ENCODE data around the gene PWWP2B. TPM values are rescaled to one million over a fixed set of nuclear protein-coding genes. Genes with fewer than 3 reads are reported as not detected.
A peak's percentile ranks its signal among the peaks of the same experiment; 100 is the strongest.

Gene PWWP2B
- total and polyA plus RNA-seq, 2 donors (not counting 3 experiments of a cell fraction or from before 2014, with no cell fraction given), result 4.6 to 11.8 TPM

DNA sequence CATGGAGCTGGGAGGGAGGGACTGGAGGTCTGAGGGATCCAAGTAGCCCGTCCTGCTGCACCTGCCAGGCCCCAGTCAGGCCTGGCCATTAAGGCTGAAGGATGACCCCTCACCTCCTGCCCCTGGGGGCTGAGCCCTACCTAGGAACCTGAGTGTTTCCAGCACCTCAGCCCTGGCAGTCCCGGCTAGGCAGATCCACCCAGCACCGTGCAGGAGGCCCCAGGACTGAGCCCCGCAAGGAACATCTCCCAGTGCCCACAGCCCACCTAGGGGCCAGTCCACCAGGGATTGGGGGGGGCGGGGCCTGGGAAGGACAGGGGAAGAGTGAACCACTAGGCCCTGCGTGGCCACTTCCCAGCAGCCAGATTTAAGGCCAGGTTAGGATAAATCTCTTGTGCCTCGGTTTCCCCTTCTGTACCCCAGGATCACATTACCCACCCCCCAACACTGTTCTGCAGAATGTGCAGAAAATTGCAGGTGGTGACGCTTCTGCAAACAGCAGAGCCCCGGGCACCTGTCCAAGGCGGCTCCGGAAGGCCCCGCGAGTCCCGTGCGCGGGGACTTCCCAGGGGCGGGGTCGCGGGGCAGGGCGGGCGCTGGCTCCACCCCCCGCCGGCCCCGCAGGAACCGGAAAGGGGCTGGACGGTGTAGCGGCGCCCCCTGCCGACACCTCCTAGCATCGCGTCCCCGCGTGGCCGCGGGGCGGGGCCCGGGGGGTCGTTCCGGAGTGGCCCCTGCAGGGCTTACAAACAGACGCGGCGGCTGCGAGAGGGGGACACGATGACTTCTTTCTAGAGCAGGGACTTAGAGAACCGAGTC lies 55.9 kb downstream of the PWWP2B start:
- Histone ChIP-seq H3K4me3 (replicated peaks in 1 of 3; ENCODE audit: insufficient read depth in 1 of 3, low read depth in 1 of 3, low read length in 3 of 3) (no peak overlapping the region), H2AFZ (ENCODE audit: low read depth, low read length) (peak overlapping the region; percentile 62), H4K20me1 (replicated peaks; ENCODE audit: control insufficient read depth, extremely low read depth, insufficient read depth, low read length) (no peaks in the 10 kb centered on the region), H3K9me1 (replicated peaks; ENCODE audit: control insufficient read depth, extremely low read depth, insufficient read depth, low read length) (no peaks in the 10 kb centered on the region), H3K4me1 (ENCODE audit: control insufficient read depth, extremely low read depth, insufficient read depth, low read length) (peaks cover 4% of the 10 kb centered on the region), H3K79me2 (ENCODE audit: control insufficient read depth, insufficient read depth, low read length) (no peaks in the 10 kb centered on the region), H3K36me3 (ENCODE audit: control insufficient read depth in 2 of 2, extremely low read depth in 1 of 2, insufficient read depth in 2 of 2, low read length in 2 of 2) (no peaks in the 10 kb centered on the region), H3K27ac (ENCODE audit: insufficient read depth, low read depth, low read length) (no peak overlapping the region), H3K9ac (replicated peaks; ENCODE audit: extremely low read depth, insufficient read depth, low read length) (no peak overlapping the region), H3K4me2 (ENCODE audit: insufficient read depth, low read length) (no peak overlapping the region), H3K27me3 (ENCODE audit: control insufficient read depth in 2 of 2, insufficient read depth in 2 of 2, low read length in 2 of 2) (no peaks in the 10 kb centered on the region), H3K9me3 (replicated peaks; ENCODE audit: control insufficient read depth, insufficient read depth, low read length) (no peaks in the 10 kb centered on the region)
- BruUV-seq (replicated peaks), result no TSS peak
- intact Hi-C loops (cut with micrococcal nuclease), result loop anchor here (1.0 kb wide), 2 partner anchors 65 to 230 kb away; no protein-coding TSS in a partner anchor
- DNase-seq (ENCODE audit: low read depth, low spot score) (peak; percentile 61), FAIRE-seq (peak; percentile 67)
- dilution Hi-C loops (cut with MboI; ENCODE audit: extremely low pct_ligation_motif_present, low sequenced_read_pairs), result no loop called here
- ChIA-PET POLR2A (no interaction called here), CTCF (interaction anchor here (0.9 to 1.5 kb wide), 5 partner anchors 31 to 229 kb away, joined by 3 to 8 read pairs (median 4); partner anchors contain the start of gene PWWP2B)
- TF ChIP-seq, protein P1, sequence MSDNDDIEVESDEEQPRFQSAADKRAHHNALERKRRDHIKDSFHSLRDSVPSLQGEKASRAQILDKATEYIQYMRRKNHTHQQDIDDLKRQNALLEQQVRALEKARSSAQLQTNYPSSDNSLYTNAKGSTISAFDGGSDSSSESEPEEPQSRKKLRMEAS (IDR thresholded peaks at IDR 0.05; ENCODE audit: insufficient read depth, insufficient read length), result no peak
- TF ChIP-seq POLR2AphosphoS5 (IDR thresholded peaks at IDR 0.05; ENCODE audit: insufficient read depth, low read depth, low read length), result peak; percentile 28
- TF ChIP-seq, protein P2, sequence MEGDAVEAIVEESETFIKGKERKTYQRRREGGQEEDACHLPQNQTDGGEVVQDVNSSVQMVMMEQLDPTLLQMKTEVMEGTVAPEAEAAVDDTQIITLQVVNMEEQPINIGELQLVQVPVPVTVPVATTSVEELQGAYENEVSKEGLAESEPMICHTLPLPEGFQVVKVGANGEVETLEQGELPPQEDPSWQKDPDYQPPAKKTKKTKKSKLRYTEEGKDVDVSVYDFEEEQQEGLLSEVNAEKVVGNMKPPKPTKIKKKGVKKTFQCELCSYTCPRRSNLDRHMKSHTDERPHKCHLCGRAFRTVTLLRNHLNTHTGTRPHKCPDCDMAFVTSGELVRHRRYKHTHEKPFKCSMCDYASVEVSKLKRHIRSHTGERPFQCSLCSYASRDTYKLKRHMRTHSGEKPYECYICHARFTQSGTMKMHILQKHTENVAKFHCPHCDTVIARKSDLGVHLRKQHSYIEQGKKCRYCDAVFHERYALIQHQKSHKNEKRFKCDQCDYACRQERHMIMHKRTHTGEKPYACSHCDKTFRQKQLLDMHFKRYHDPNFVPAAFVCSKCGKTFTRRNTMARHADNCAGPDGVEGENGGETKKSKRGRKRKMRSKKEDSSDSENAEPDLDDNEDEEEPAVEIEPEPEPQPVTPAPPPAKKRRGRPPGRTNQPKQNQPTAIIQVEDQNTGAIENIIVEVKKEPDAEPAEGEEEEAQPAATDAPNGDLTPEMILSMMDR (IDR thresholded peaks at IDR 0.05; ENCODE audit: extremely low read depth in 1 of 2, insufficient read depth in 1 of 2, low read depth in 1 of 2, low read length in 2 of 2), result peak; percentile 87 to 88
- TF ChIP-seq POLR2A (IDR thresholded peaks at IDR 0.05; ENCODE audit: low read depth, low read length), result no peak
